Sigmoid colon (tissue), 7 donors: ENCODE measurements around the gene DIAPH2. TPM values are rescaled to one million over a fixed set of nuclear protein-coding genes. Genes with fewer than 3 reads are reported as not detected.
A peak's percentile ranks its signal among the peaks of the same experiment; 100 is the strongest.

Source experiments
- DNase-seq: peaks from one replicate; pipeline ENCODE4 v3.0.0-alpha.2; 2019
- H3K27ac ChIP-seq, 4 donors: fragments of 200-600 bp; sonication (generic); one replicate each; pipeline ENCODE4 v1.5.1; 2016 to 2019; ENCODE audit warnings: mild to moderate bottlenecking in 1 of 4
- H3K27me3 ChIP-seq, 3 donors: fragments of 200-600 bp; sonication (generic); one replicate each; pipeline ENCODE4 v1.5.1; 2019; ENCODE audit warnings: mild to moderate bottlenecking in 1 of 3
- H3K36me3 ChIP-seq, 4 donors: fragments of 200-600 bp; sonication (generic); one replicate each; pipeline ENCODE4 v1.5.1; 2016 to 2019
- H3K4me1 ChIP-seq, 4 donors: fragments of 200-600 bp; sonication (generic); one replicate each; pipeline ENCODE4 v1.5.1; 2017 to 2019
- H3K4me3 ChIP-seq, 4 donors: fragments of 200-600 bp; sonication (generic); one replicate each; pipeline ENCODE4 v1.5.1; 2017 to 2019; ENCODE audit warnings: mild to moderate bottlenecking in 2 of 4, moderate library complexity in 1 of 4
- H3K9me3 ChIP-seq, 4 donors: fragments of 200-600 bp in 3 of 4; sonication (generic) in 3 of 4; one replicate each; pipeline versions ENCODE4 v1.5.1 to v1.6.1; 2013 to 2019
- EP300 ChIP-seq, 4 donors: sonication (generic); formaldehyde crosslinking; IDR thresholded peaks; one replicate each; pipeline ENCODE4 v1.6.1; 2017; ENCODE audit warnings: antibody characterized with exemption in 4 of 4
- POLR2A ChIP-seq, 2 donors: fragments of 450-650 bp; IDR thresholded peaks; one replicate each; pipeline ENCODE4 v1.6.1; 2016; ENCODE audit warnings: antibody characterized with exemption in 2 of 2, mild to moderate bottlenecking in 2 of 2, moderate library complexity in 2 of 2
- POLR2AphosphoS5 ChIP-seq, 4 donors: sonication (generic); formaldehyde crosslinking; IDR thresholded peaks; one replicate each; pipeline ENCODE4 v1.6.1; 2017; ENCODE audit warnings: antibody characterized with exemption in 4 of 4
- WGBS, 2 donors: extraction: QIAGEN DNeasy Blood & Tissue Kit; methylation state at CpG; one replicate each; pipeline ENCODE4 v1.1.7; 2013; 5-methylcytosine and 5-hydroxymethylcytosine counted together
- intact Hi-C: fragments of 100-400 bp; cut with DNase I; formaldehyde crosslinking; loops from one replicate; pipeline ENCODE4 v1.15.1; 2023
- polyA plus RNA-seq, 3 donors: library from polyadenylated mRNA; stranded (reverse); fragments of 200-250 nt; gene quantifications; one replicate each; pipeline ENCODE4 v1.2.3, GENCODE V29; 2013
- total RNA-seq, 4 donors: library from RNA; depleted of rRNA; stranded (reverse); fragments of >200 nt; gene quantifications; one replicate each; pipeline ENCODE4 v1.1.0, GENCODE V29; 2016
- TF ChIP-seq, protein P1 (sequence below), 4 experiments: fragments of 450-650 bp in 3 of 4; fragments of 200-600 bp in 1 of 4; IDR thresholded peaks; one replicate each; pipeline ENCODE4 v1.5.1; 2016 to 2019; ENCODE audit warnings: antibody characterized with exemption in 4 of 4, mild to moderate bottlenecking in 3 of 4, moderate library complexity in 2 of 4
- donor health status: healthy with polysubstance abuse.
- donor health status: Bipolar disorder and iron deficiency.
- donor health status: healthy.

Gene DIAPH2
- total and polyA plus RNA-seq, 7 donors, result 6.6 to 31.3 (median 21.7) TPM

DNA sequence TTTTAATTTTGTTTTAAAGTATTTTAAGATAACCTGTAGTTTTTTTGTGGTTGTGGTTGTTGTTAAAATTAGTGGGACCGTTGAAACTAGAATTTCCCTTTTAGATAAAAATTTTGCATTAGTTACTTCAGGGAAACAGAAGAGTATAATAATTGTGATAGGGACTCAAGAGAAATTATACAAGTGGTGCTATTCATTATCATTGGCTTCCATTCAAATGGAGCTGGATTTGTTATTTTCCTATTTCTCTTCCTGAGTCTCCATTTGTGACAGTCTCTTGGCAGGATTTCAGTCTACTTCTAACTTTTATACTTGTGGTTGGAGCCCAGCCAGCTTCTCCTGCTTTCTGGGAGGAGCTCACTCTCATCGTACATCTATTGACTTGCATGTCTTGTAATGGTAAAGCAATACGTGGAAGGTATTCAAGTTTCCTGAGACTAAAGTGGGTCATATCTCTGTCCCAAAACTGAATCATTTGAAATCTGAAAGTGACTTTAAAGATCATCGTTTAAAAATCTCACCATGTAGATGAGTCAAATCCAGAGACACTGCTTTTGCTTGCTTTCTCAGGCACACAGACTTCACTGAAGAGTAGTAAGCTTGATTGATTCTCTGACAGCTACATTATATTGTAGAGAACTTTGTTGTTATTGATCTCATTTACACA is 354.9 kb downstream of the DIAPH2 start:
- Histone ChIP-seq H3K36me3 (no peaks in the 10 kb centered on the region), H3K27ac (no peak overlapping the region), H3K9me3 (no peaks in the 10 kb centered on the region), H3K4me1 (no peaks in the 10 kb centered on the region), H3K4me3 (no peak overlapping the region), H3K27me3 (no peaks in the 10 kb centered on the region)
- TF ChIP-seq EP300 (IDR thresholded peaks at IDR 0.05), result no peak
- TF ChIP-seq POLR2AphosphoS5 (IDR thresholded peaks at IDR 0.05), result no peak
- TF ChIP-seq, protein P1, sequence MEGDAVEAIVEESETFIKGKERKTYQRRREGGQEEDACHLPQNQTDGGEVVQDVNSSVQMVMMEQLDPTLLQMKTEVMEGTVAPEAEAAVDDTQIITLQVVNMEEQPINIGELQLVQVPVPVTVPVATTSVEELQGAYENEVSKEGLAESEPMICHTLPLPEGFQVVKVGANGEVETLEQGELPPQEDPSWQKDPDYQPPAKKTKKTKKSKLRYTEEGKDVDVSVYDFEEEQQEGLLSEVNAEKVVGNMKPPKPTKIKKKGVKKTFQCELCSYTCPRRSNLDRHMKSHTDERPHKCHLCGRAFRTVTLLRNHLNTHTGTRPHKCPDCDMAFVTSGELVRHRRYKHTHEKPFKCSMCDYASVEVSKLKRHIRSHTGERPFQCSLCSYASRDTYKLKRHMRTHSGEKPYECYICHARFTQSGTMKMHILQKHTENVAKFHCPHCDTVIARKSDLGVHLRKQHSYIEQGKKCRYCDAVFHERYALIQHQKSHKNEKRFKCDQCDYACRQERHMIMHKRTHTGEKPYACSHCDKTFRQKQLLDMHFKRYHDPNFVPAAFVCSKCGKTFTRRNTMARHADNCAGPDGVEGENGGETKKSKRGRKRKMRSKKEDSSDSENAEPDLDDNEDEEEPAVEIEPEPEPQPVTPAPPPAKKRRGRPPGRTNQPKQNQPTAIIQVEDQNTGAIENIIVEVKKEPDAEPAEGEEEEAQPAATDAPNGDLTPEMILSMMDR (IDR thresholded peaks at IDR 0.05), result no peak
- no peak for TF ChIP-seq POLR2A (IDR thresholded peaks at IDR 0.05)
- 7 to 36% methylated on average over 4 of the region's 4 CpGs for WGBS, 2 donors
- DNase-seq, result peak; percentile 57
- intact Hi-C loops, result no loop called here

DNA sequence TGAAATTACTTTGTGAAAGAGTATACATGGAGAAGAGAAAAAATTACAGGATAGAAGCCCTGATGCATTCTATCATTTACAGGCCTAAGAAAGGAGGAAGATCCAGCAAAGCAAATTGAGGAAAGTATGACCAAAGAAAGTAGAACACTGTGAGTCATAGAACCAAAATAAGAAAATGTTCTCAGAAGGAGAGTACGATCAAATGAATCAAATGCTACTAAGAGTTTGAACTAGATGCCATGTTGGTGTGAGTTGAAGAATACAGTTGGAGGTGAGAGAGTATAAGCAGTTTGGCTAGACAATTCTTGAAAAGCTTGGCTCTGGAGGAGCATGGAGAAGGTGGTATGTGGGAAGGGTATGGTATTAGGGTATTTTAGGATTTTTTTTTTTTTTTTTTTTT is 360.8 kb downstream of the DIAPH2 start:
- no peaks in the 10 kb centered on the region for H3K4me1 ChIP-seq
- intact Hi-C loops, result no loop called here
- WGBS, 2 donors, result 86 to 91% methylated on average over 1 of the region's 1 CpG
- H3K9me3 ChIP-seq, result no peaks in the 10 kb centered on the region
- TF ChIP-seq, protein P1 (IDR thresholded peaks at IDR 0.05), result no peak
- TF ChIP-seq POLR2A (IDR thresholded peaks at IDR 0.05) (no peak), EP300 (IDR thresholded peaks at IDR 0.05) (no peak), POLR2AphosphoS5 (IDR thresholded peaks at IDR 0.05) (no peak)
- no peak overlapping the region for H3K4me3 ChIP-seq
- DNase-seq, result no peak
- H3K27me3 ChIP-seq, result no peaks in the 10 kb centered on the region
- no peak overlapping the region for H3K27ac ChIP-seq
- no peaks in the 10 kb centered on the region for H3K36me3 ChIP-seq

DNA sequence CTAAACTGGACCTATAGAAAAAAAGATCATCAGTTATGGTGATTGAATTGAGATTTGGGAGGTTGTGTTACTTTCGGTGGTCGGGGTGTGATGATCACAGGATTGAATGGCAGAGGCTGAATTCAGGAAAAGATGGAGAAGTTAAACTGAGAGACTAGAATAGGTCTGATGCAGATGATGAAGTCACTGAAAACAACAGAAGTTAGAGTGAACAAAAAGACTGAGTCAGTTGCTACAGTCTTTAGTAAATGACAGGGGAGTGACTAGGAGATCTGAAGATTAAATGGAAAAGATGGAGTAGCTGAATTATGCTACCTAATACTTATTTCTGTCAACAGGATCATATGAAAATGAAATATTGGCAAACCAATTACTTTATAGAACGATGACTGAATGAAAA is 362.2 kb downstream of the DIAPH2 start:
- no peaks in the 10 kb centered on the region for H3K4me1 ChIP-seq
- H3K27ac ChIP-seq, result no peak overlapping the region
- no peaks in the 10 kb centered on the region for H3K36me3 ChIP-seq
- TF ChIP-seq, protein P1 (IDR thresholded peaks at IDR 0.05), result no peak
- TF ChIP-seq POLR2A (IDR thresholded peaks at IDR 0.05) (no peak), EP300 (IDR thresholded peaks at IDR 0.05) (no peak), POLR2AphosphoS5 (IDR thresholded peaks at IDR 0.05) (no peak)
- DNase-seq, result no peak
- WGBS, 2 donors, result 95 to 97% methylated on average over 3 of the region's 3 CpGs
- H3K9me3 ChIP-seq, result no peaks in the 10 kb centered on the region
- no peaks in the 10 kb centered on the region for H3K27me3 ChIP-seq
- intact Hi-C loops, result no loop called here
- H3K4me3 ChIP-seq, result no peak overlapping the region

DNA sequence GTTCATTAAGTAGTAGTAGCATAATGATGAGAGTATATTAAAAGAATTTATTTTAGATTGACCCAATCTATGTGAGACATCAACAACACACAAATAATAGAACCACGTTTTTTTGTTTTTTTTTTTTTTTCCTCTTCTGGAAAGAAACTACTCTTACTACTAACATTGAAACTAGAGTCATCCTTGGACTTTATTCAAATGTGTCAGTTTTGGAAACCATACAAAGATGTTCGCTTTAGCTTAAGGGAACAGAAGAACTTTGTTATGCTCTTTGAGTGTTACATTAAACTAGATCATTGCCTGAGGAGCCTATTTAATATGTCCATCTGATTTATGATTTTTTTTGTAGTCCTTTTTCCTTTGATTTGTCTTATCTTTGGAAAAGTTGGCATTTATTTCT is 365.8 kb downstream of the DIAPH2 start:
- Histone ChIP-seq H3K4me3 (no peak overlapping the region), H3K4me1 (no peaks in the 10 kb centered on the region), H3K9me3 (no peaks in the 10 kb centered on the region), H3K36me3 (no peaks in the 10 kb centered on the region), H3K27me3 (no peaks in the 10 kb centered on the region), H3K27ac (no peak overlapping the region)
- 53 to 64% methylated on average over 2 of the region's 2 CpGs for WGBS, 2 donors
- intact Hi-C loops, result no loop called here
- no peak for DNase-seq
- TF ChIP-seq POLR2AphosphoS5 (IDR thresholded peaks at IDR 0.05) (no peak), POLR2A (IDR thresholded peaks at IDR 0.05) (no peak), EP300 (IDR thresholded peaks at IDR 0.05) (no peak)
- TF ChIP-seq, protein P1 (IDR thresholded peaks at IDR 0.05), result no peak
